ENCODE results near the gene HOTAIR.

DNA sequence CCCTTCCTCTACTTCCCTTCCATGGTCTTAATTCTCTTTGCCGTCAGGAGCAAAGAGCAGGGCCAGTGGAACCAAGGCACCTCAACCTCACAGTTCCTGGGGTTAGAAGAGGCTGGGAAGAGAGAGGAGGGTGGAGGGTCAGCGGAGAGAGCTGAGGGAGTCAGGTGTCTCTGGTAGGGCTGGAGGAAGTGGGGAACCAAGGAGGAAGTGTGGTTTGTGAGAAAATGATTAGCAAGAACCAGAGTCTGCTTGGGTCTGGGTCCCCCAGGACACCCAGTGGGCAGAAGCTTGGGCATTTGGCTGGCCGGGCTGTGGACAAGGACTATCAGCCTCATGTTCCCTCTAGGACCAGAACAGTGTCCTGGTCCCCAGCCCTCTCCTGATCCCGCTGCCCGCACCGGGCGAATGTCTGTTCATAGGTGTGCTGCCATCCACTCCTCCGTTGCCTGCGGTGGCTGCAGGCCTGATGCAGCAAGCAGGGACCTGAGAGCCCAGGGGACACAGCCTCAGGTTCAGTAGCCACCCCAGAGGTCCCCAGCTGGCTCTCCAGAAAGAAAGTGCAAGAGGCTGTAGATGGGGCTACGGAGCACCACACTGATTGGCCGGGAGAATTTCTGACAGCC lies 17.7 kb downstream of the HOTAIR start:
- TF ChIP-seq, protein P1, sequence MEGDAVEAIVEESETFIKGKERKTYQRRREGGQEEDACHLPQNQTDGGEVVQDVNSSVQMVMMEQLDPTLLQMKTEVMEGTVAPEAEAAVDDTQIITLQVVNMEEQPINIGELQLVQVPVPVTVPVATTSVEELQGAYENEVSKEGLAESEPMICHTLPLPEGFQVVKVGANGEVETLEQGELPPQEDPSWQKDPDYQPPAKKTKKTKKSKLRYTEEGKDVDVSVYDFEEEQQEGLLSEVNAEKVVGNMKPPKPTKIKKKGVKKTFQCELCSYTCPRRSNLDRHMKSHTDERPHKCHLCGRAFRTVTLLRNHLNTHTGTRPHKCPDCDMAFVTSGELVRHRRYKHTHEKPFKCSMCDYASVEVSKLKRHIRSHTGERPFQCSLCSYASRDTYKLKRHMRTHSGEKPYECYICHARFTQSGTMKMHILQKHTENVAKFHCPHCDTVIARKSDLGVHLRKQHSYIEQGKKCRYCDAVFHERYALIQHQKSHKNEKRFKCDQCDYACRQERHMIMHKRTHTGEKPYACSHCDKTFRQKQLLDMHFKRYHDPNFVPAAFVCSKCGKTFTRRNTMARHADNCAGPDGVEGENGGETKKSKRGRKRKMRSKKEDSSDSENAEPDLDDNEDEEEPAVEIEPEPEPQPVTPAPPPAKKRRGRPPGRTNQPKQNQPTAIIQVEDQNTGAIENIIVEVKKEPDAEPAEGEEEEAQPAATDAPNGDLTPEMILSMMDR (IDR thresholded peaks at IDR 0.05), result no peak
- TF ChIP-seq POLR2A (IDR thresholded peaks at IDR 0.05), result no peak
